Trophoblast cell (in vitro differentiated cells and primary cell): ENCODE measurements around the gene TMPRSS6.

Experiments
- DNase-seq, 2 donors: peaks; one replicate each; pipeline ENCODE4 v3.0.0-alpha.2; 2016
- H2AFZ ChIP-seq: 2 replicates; pipeline ENCODE4 v1.6.1; 2013; ENCODE audit warnings: low read length, moderate library complexity, mild to moderate bottlenecking; ENCODE audit not compliant: insufficient read depth, poor library complexity
- H2AK5ac ChIP-seq: 2 replicates; pipeline ENCODE4 v1.6.1; 2013; ENCODE audit warnings: mild to moderate bottlenecking, low read length
- H2BK120ac ChIP-seq: 2 replicates; pipeline ENCODE4 v1.6.1; 2013; ENCODE audit warnings: low read length, mild to moderate bottlenecking, moderate library complexity; ENCODE audit not compliant: insufficient read depth, poor library complexity
- H2BK12ac ChIP-seq: 2 replicates; pipeline ENCODE4 v1.6.1; 2013; ENCODE audit warnings: mild to moderate bottlenecking, low read length, moderate library complexity
- H2BK5ac ChIP-seq: 2 replicates; pipeline ENCODE4 v1.6.1; 2013; ENCODE audit warnings: low read length, low read depth, moderate library complexity, mild to moderate bottlenecking; ENCODE audit not compliant: poor library complexity
- H3K14ac ChIP-seq: 2 replicates; pipeline ENCODE4 v1.6.1; 2013; ENCODE audit warnings: mild to moderate bottlenecking, low read length
- H3K18ac ChIP-seq: 2 replicates; pipeline ENCODE4 v1.6.1; 2013; ENCODE audit warnings: mild to moderate bottlenecking, low read length
- H3K23ac ChIP-seq: 2 replicates; pipeline ENCODE4 v1.6.1; 2013; ENCODE audit warnings: low read length
- H3K27ac ChIP-seq: 2 replicates; pipeline ENCODE4 v1.5.1; 2013; ENCODE audit warnings: low read depth, mild to moderate bottlenecking, inconsistent platforms, low read length, moderate library complexity
- H3K27me3 ChIP-seq: 2 replicates; pipeline ENCODE4 v1.6.1; 2013; ENCODE audit warnings: inconsistent platforms, mild to moderate bottlenecking, low read length, moderate library complexity; ENCODE audit not compliant: insufficient read depth
- H3K36me3 ChIP-seq, 2 experiments: 1 replicate in 1 of 2; 2 replicates in 1 of 2; pipeline ENCODE4 v1.6.1; 2013; ENCODE audit warnings: low read length in 2 of 2, mild to moderate bottlenecking in 2 of 2, moderate library complexity in 1 of 2; ENCODE audit not compliant: insufficient read depth in 2 of 2, control insufficient read depth in 1 of 2
- H3K4ac ChIP-seq: 2 replicates; pipeline ENCODE4 v1.6.1; 2013; ENCODE audit warnings: low read depth, mild to moderate bottlenecking, low read length, moderate library complexity
- H3K4me1 ChIP-seq, 2 experiments: 1 replicate in 1 of 2; 2 replicates in 1 of 2; pipeline ENCODE4 v1.6.1; 2013; ENCODE audit warnings: low read length in 2 of 2, mild to moderate bottlenecking in 2 of 2, moderate library complexity in 1 of 2; ENCODE audit not compliant: insufficient read depth in 2 of 2, control insufficient read depth in 1 of 2
- H3K4me2 ChIP-seq: 2 replicates; pipeline ENCODE4 v1.6.1; 2013; ENCODE audit warnings: inconsistent platforms, mild to moderate bottlenecking, low read length, moderate library complexity
- H3K4me3 ChIP-seq: 2 replicates; pipeline ENCODE4 v1.5.1; 2013; ENCODE audit warnings: mild to moderate bottlenecking, low read depth, low read length, inconsistent platforms
- H3K79me1 ChIP-seq: one replicate; pipeline ENCODE4 v1.6.1; 2013; ENCODE audit warnings: low read length
- H3K79me2 ChIP-seq: 2 replicates; pipeline ENCODE4 v1.6.1; 2013; ENCODE audit warnings: low read length, mild to moderate bottlenecking; ENCODE audit not compliant: control insufficient read depth, insufficient read depth, poor library complexity
- H3K9ac ChIP-seq: 2 replicates; pipeline ENCODE4 v1.6.1; 2013; ENCODE audit warnings: mild to moderate bottlenecking, low read length
- H3K9me3 ChIP-seq: 2 replicates; pipeline ENCODE4 v1.6.1; 2013; ENCODE audit warnings: low read depth, mild to moderate bottlenecking, control low read depth, inconsistent platforms, low read length; ENCODE audit not compliant: insufficient read depth
- H4K12ac ChIP-seq: 2 replicates; pipeline ENCODE4 v1.6.1; 2013; ENCODE audit warnings: low read depth, mild to moderate bottlenecking, low read length, moderate library complexity
- H4K8ac ChIP-seq: 2 replicates; pipeline ENCODE4 v1.6.1; 2013; ENCODE audit warnings: low read depth, mild to moderate bottlenecking, low read length, moderate library complexity
- H4K91ac ChIP-seq: one replicate; pipeline ENCODE4 v1.6.1; 2013; ENCODE audit warnings: low read depth, mild to moderate bottlenecking, low read length, moderate library complexity
- WGBS: extraction: QIAGEN DNeasy Blood & Tissue Kit; methylation state at CpG from one replicate; pipeline ENCODE4 v1.1.7; 2013; ENCODE audit warnings: missing lambda C conversion rate; ENCODE audit not compliant: insufficient read length, insufficient coverage; ENCODE audit errors: extremely low coverage; 5-methylcytosine and 5-hydroxymethylcytosine counted together

TMPRSS6 gene

GRCh38 chr22:37084385-37084784 is 25.1 kb downstream of the TMPRSS6 start:
- Histone ChIP-seq H3K23ac (no peak overlapping the region), H3K4ac (no peak overlapping the region)

GRCh38 chr22:37083914-37084313 is 25.6 kb downstream of the TMPRSS6 start:
- Histone ChIP-seq H2AFZ (no peak overlapping the region), H3K23ac (no peak overlapping the region), H3K36me3 (no peaks in the 10 kb centered on the region), H4K8ac (no peak overlapping the region), H3K9ac (no peak overlapping the region), H3K4me3 (no peak overlapping the region), H3K79me1 (peaks cover 2% of the 10 kb centered on the region), H4K91ac (no peak overlapping the region), H2AK5ac (no peak overlapping the region), H3K9me3 (no peaks in the 10 kb centered on the region), H3K4me1 (peaks cover 8 to 11% of the 10 kb centered on the region in 2 experiments), H3K27ac (no peak overlapping the region), H3K79me2 (no peaks in the 10 kb centered on the region), H2BK12ac (no peak overlapping the region), H2BK5ac (no peak overlapping the region), H3K18ac (no peak overlapping the region), H3K27me3 (no peaks in the 10 kb centered on the region), H3K4me2 (no peak overlapping the region), H3K4ac (no peak overlapping the region), H4K12ac (no peak overlapping the region), H2BK120ac (no peak overlapping the region), H3K14ac (no peak overlapping the region)
- WGBS = no CpG with 5 or more reads among the region's 6 CpGs
- no peak for DNase-seq

More at GRCh38 chr22:37084385-37084784, 25.1 kb downstream of the TMPRSS6 start:
- no CpG with 5 or more reads among the region's 10 CpGs for WGBS
- Histone ChIP-seq H3K4me2 (no peak overlapping the region), H3K9ac (no peak overlapping the region), H3K18ac (no peak overlapping the region), H3K79me2 (no peaks in the 10 kb centered on the region), H2AFZ (no peak overlapping the region), H2AK5ac (no peak overlapping the region), H3K9me3 (no peaks in the 10 kb centered on the region), H2BK12ac (no peak overlapping the region), H3K27me3 (no peaks in the 10 kb centered on the region), H2BK5ac (no peak overlapping the region), H2BK120ac (no peak overlapping the region), H4K8ac (no peak overlapping the region), H4K91ac (no peak overlapping the region), H3K36me3 (no peaks in the 10 kb centered on the region), H3K4me1 (peaks cover 4 to 8% of the 10 kb centered on the region in 2 experiments), H3K79me1 (peaks cover 2% of the 10 kb centered on the region), H3K4me3 (no peak overlapping the region), H3K14ac (no peak overlapping the region), H4K12ac (no peak overlapping the region), H3K27ac (no peak overlapping the region)
- DNase-seq = no peak

- no peak overlapping the region for H2AFZ ChIP-seq
These were observed 27.2 kb downstream of the TMPRSS6 start for GRCh38 chr22:37082251-37082873.

GRCh38 chr22:37080838-37081237 is 28.7 kb downstream of the TMPRSS6 start:
- H3K9me3 ChIP-seq = no peaks in the 10 kb centered on the region

More at GRCh38 chr22:37082251-37082873, 27.2 kb downstream of the TMPRSS6 start:
- Histone ChIP-seq H3K79me2 (no peaks in the 10 kb centered on the region), H2AK5ac (no peak overlapping the region), H3K4ac (no peak overlapping the region), H4K8ac (no peak overlapping the region), H3K4me1 (peaks cover 8 to 11% of the 10 kb centered on the region in 2 experiments), H3K9me3 (no peaks in the 10 kb centered on the region), H3K4me2 (no peak overlapping the region), H3K79me1 (peaks cover 2% of the 10 kb centered on the region), H4K91ac (no peak overlapping the region), H3K27me3 (no peaks in the 10 kb centered on the region), H2BK5ac (no peak overlapping the region), H3K4me3 (no peak overlapping the region), H3K36me3 (no peaks in the 10 kb centered on the region), H3K18ac (no peak overlapping the region), H2BK120ac (no peak overlapping the region), H2BK12ac (no peak overlapping the region), H3K14ac (no peak overlapping the region), H3K27ac (no peak overlapping the region), H3K9ac (no peak overlapping the region), H3K23ac (no peak overlapping the region), H4K12ac (no peak overlapping the region)
- no CpG with 5 or more reads among the region's 10 CpGs for WGBS
- no peak for DNase-seq

More at GRCh38 chr22:37080838-37081237, 28.7 kb downstream of the TMPRSS6 start:
- H3K4me1 ChIP-seq = peaks cover 8 to 11% of the 10 kb centered on the region in 2 experiments
- H3K4me3 ChIP-seq = no peak overlapping the region
- H3K4me2 ChIP-seq = no peak overlapping the region
- no peak overlapping the region for H3K4ac ChIP-seq
- H3K27ac ChIP-seq = no peak overlapping the region
- no peak overlapping the region for H4K91ac ChIP-seq
- H2AK5ac ChIP-seq = no peak overlapping the region
- no peak overlapping the region for H4K12ac ChIP-seq
- H4K8ac ChIP-seq = no peak overlapping the region
- H2BK12ac ChIP-seq = no peak overlapping the region
- H3K18ac ChIP-seq = no peak overlapping the region
- no peak overlapping the region for H2AFZ ChIP-seq
- H3K27me3 ChIP-seq = no peaks in the 10 kb centered on the region
- H3K9ac ChIP-seq = no peak overlapping the region
- H3K36me3 ChIP-seq = no peaks in the 10 kb centered on the region
- H3K23ac ChIP-seq = no peak overlapping the region
- no peak overlapping the region for H2BK5ac ChIP-seq
- no CpG with 5 or more reads among the region's 12 CpGs for WGBS
- peaks cover 2% of the 10 kb centered on the region for H3K79me1 ChIP-seq
- H2BK120ac ChIP-seq = no peak overlapping the region
- no peak overlapping the region for H3K14ac ChIP-seq
- DNase-seq = no peak
- H3K79me2 ChIP-seq = no peaks in the 10 kb centered on the region
